GM21360 (cell line): Measurements from ENCODE around the gene LGALS3BP.

Source experiments
- ATAC-seq: cut with Tn5 transposase; IDR thresholded peaks from one replicate; pipeline ENCODE4 v1.9.1; 2021; ENCODE audit warnings: mild to moderate bottlenecking, moderate library complexity; ENCODE audit not compliant: unreplicated experiment

Gene LGALS3BP

GRCh38 chr17:78999947-79000395 is 20.2 kb upstream of the LGALS3BP start:
- no peak for ATAC-seq

- no peak for ATAC-seq
These were observed 19.5 kb upstream of the LGALS3BP start for GRCh38 chr17:78999056-78999768.

GRCh38 chr17:78998311-78999055 is 18.8 kb upstream of the LGALS3BP start:
- no peak for ATAC-seq

- ATAC-seq: no peak
These were observed 18.2 kb upstream of the LGALS3BP start for GRCh38 chr17:78997881-78998280.

- ATAC-seq: no peak
These were observed 17.6 kb upstream of the LGALS3BP start for GRCh38 chr17:78997231-78997741.

GRCh38 chr17:78996781-78997201 is 17.1 kb upstream of the LGALS3BP start:
- no peak for ATAC-seq

- no peak for ATAC-seq
These were observed 16.2 kb upstream of the LGALS3BP start for GRCh38 chr17:78995761-78996451.

GRCh38 chr17:78995022-78995760 is 15.5 kb upstream of the LGALS3BP start:
- no peak for ATAC-seq

- ATAC-seq: no peak
These were observed 14.4 kb upstream of the LGALS3BP start for GRCh38 chr17:78993981-78994671.

- ATAC-seq: no peak
These were observed 13.7 kb upstream of the LGALS3BP start for GRCh38 chr17:78993241-78993956.

- no peak for ATAC-seq
These were observed 13.0 kb upstream of the LGALS3BP start for GRCh38 chr17:78992542-78993212.

- ATAC-seq: no peak
These were observed 12.3 kb upstream of the LGALS3BP start for GRCh38 chr17:78991906-78992532.

- ATAC-seq: no peak
These were observed 11.5 kb upstream of the LGALS3BP start for GRCh38 chr17:78991017-78991738.

- no peak for ATAC-seq
These were observed 10.8 kb upstream of the LGALS3BP start for GRCh38 chr17:78990349-78991016.

GRCh38 chr17:78988152-78988551 is 8.4 kb upstream of the LGALS3BP start:
- ATAC-seq: no peak

- no peak for ATAC-seq
These were observed 7.1 kb upstream of the LGALS3BP start for GRCh38 chr17:78986649-78987328.
